GM21717 (cell line): ENCODE measurements around the gene TCF12.

ENCODE experiments used
- ATAC-seq: cut with Tn5 transposase; IDR thresholded peaks from one replicate; pipeline ENCODE4 v1.9.1; 2021; ENCODE audit warnings: mild to moderate bottlenecking, moderate library complexity; ENCODE audit not compliant: unreplicated experiment

Gene TCF12

GRCh38 chr15:57203906-57204305 lies 285.5 kb downstream of the TCF12 start:
- ATAC-seq: no peak

- ATAC-seq: no peak
Observed at GRCh38 chr15:57205027-57205855, 286.8 kb downstream of the TCF12 start.

DNA sequence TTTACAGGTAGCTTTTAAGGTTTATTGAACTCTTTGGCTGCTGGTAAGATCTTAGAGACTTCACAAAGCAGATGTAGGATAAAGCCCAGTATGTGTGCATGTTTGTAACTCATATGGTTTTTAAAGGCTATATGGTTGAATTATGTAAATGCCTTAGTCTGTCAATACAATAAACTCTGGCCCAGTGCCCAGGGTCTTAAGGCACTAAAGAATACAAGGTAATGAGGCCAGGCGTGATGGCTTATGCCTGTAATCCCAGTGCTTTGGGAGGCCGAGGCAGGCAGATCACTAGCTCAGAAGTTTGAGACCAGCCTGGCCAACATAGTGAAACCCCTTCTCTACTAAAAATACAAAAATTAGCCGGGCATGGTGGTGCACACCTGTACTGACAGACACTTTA lies 287.6 kb downstream of the TCF12 start:
- ATAC-seq: no peak

DNA sequence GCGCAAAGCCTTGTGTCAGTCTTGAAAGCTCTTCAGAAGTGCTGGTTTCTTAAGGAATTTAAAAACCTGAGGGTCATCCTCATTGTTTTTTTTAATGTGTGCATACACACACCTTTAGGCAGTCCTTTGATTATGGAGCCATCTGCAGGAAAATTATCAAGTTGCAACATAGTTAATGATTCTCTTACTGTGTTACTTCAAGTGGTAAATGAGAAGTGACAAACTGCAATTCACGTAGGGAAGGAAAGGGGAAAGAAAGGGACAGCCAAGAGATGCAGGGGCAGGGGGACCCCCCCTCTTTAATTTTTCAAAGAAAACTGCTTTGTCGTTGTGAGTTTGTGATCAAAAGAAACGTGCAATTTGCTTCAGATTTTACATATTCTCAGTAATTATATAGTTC lies 295.4 kb downstream of the TCF12 start:
- ATAC-seq: no peak

DNA sequence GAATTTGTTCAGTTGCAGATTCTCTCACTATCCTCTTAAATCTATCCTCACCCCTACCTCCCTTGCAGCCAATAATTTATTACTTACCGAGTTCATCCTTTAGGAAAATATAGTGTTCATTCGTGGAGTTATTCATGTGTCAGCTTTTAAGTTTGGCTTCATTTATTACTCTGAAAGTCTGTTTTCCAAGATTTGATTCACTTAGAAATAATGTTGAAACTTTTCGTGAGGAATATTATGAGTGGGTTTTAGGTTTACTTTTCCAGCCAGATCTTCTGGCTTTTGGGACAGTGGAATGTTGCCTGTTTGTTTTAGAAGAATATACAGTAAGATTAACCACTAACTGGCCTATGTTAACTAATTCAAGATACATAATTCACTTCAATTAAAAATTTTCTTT lies 296.9 kb downstream of the TCF12 start:
- no peak for ATAC-seq

GRCh38 chr15:57215881-57216280 lies 297.4 kb downstream of the TCF12 start:
- ATAC-seq: no peak

DNA sequence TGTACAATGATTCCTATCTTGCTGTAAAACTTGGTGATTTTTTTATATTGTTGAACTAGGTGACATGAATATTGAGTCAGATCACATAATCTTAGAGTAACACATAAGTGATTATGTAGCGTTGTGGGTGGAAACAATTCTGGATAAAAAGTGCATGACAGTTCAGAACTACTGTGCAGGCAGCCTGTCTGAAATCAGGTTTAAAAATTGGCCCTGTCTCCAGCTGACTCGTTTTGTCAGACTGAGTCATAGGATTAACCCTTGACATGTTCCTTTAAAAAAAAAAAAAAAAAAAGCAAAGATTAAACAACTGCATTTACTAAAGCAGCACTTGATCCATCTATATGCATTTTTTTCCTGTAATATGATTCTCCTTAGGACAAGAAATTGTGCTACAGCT lies 297.8 kb downstream of the TCF12 start:
- no peak for ATAC-seq

GRCh38 chr15:57217778-57218598 lies 299.5 kb downstream of the TCF12 start:
- ATAC-seq: no peak

GRCh38 chr15:57218826-57219576 lies 300.6 kb downstream of the TCF12 start:
- no peak for ATAC-seq

- ATAC-seq: no peak
Observed at GRCh38 chr15:57220205-57220604, 301.8 kb downstream of the TCF12 start.

DNA sequence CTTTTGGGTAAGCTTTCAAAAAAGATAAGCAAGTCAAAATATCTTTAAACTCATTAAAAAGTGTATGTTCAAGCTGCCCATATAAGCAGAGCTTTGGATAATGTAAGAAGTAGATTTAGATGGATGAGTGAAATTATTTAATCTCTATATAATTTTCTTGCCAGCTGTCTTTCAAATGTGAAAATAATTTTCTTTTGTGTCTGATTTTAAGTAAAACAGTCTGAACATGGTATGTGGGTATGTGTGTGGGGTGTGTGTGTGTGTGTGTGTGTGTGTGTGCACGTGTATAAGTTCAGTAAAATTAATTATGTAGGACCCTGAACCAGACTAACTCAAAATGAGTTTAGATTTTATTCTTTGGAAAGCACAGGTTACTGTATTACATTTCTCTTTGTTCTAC lies 302.7 kb downstream of the TCF12 start:
- no peak for ATAC-seq

GRCh38 chr15:57223345-57223744 lies 304.9 kb downstream of the TCF12 start:
- no peak for ATAC-seq

DNA sequence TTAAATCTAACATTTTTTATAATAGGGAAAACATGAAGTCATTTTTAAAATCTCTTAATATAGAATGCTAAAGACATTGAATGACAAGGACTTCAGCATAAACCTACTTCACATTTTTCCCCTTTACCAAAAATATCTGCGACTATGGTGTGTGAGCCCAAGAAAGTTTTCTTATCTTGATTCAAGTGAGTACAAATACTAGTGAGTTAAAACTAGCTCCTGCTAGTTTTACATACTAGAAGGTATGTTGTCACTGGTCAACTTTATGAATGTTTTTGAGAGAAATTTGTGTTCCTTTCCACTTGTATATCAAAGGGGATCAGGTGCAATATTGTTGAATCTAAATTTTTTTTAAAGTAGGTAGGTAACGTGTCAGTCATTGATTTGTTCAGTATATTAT lies 305.4 kb downstream of the TCF12 start:
- ATAC-seq: no peak

- ATAC-seq: no peak
Observed at GRCh38 chr15:57224664-57225063, 306.2 kb downstream of the TCF12 start.

- no peak for ATAC-seq
Observed at GRCh38 chr15:57227166-57227565, 308.7 kb downstream of the TCF12 start.

- no peak for ATAC-seq
Observed at GRCh38 chr15:57227899-57228298, 309.5 kb downstream of the TCF12 start.

DNA sequence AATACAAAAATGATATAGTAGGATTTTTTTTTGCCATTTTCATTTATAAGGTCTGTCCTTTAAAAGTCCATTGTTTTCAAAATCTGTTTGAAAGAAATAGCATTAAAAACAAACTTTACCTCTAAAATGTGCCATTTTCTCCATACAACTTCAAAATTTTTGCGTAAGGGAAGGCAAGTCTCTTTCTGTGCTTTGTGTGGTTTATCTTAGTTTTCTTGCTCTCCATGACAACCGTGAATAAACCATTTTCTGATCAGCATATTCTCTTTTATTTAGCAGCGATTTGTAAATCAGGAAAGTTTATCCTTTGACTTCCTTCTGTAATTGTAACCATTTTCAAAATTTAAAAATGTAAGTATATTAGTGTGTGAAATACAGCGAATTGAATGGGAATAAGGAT lies 310.0 kb downstream of the TCF12 start:
- ATAC-seq: no peak

DNA sequence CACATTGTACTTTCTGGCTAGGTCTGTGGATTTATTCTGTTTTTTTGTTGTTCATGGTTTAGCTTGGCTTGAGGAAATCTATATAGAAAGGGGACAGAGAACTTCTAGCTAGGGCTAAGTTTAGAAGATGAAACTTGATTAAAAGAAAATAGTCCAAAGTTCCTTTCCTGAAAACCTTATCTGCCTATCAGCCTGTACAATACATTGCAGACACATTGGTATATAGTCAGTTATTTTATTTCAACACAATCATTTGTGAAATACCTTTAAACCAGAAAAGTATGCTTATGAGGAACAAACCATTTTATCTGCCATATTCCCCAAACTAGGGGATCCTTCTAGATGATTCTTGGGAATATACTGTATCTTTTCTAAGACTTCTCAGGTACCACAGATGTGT lies 310.6 kb downstream of the TCF12 start:
- no peak for ATAC-seq

- no peak for ATAC-seq
Observed at GRCh38 chr15:57231559-57231958, 313.1 kb downstream of the TCF12 start.

DNA sequence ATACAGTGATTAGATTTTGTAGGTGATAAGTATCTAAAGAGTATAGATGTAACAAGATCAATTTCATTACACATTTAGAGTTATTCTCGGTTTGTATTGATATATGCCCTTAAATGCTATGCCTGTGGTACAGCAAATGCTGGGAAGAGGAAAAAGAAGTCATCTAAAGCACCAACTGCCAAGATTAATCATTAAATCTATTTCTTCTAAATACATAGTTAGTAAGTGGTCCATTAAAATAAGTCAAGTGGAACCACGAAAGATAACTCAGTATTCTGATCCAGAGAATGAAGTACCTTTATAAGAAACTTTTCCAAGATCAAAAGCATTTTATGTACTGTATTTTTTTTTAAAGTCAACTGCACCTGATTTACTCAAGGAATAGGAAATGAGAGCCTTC lies 315.7 kb downstream of the TCF12 start:
- no peak for ATAC-seq

DNA sequence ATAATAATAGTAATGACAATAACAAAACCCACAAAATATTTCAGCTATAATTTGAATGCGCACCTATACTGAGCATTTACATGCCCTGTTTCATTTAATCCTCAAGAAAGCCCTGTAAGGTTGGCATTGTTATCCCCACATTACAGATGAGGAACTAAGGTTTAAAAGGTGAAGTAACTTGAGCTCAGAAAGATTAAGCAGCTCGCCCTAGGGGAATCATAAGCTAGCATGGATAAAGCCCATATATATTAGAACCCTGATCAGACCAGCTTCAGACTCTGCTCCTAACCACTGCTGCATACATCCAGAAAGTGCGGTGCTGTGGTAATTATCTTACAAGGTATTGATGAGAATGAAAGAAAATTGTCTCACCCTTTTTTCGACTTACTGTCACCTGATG lies 316.7 kb downstream of the TCF12 start:
- ATAC-seq: no peak

- ATAC-seq: no peak
Observed at GRCh38 chr15:57235873-57236272, 317.4 kb downstream of the TCF12 start.
